CD14-positive monocyte (primary cell): ENCODE measurements around the gene GRID1. TPM values are rescaled to one million over a fixed set of nuclear protein-coding genes. Genes with fewer than 3 reads are reported as not detected.

Source experiments
- DNase-seq, 3 donors: peaks; one replicate each; pipeline ENCODE4 v3.0.0-alpha.2; 2011 to 2022
- H2AFZ ChIP-seq: 2 replicates; pipeline ENCODE4 v1.6.0; 2012; ENCODE audit warnings: mild to moderate bottlenecking, low read depth, low read length, inconsistent platforms; ENCODE audit not compliant: insufficient read depth, poor library complexity, severe bottlenecking
- H3K27ac ChIP-seq, 2 donors: 1 replicate in 1 of 2; 2 replicates in 1 of 2; pipeline ENCODE4 v1.5.1; 2012 to 2013; ENCODE audit warnings: low read length in 2 of 2, control low read depth in 1 of 2, inconsistent platforms in 1 of 2, low read depth in 1 of 2, mild to moderate bottlenecking in 1 of 2
- H3K27me3 ChIP-seq, 2 donors: one replicate each; pipeline versions ENCODE4 v1.6.0 to v1.6.1; 2011 to 2013; ENCODE audit warnings: low read length in 2 of 2; ENCODE audit not compliant: control insufficient read depth in 2 of 2, insufficient read depth in 2 of 2
- H3K36me3 ChIP-seq, 2 donors: replicated peaks in 1 of 2; 1 replicate in 1 of 2; 2 replicates in 1 of 2; pipeline versions ENCODE4 v1.5.1 to v1.6.1; 2012 to 2013; ENCODE audit warnings: low read length in 2 of 2, control low read depth in 1 of 2, inconsistent platforms in 1 of 2, mild to moderate bottlenecking in 1 of 2; ENCODE audit not compliant: insufficient read depth in 2 of 2, control insufficient read depth in 1 of 2
- H3K4me1 ChIP-seq, 2 donors: 1 replicate in 1 of 2; 2 replicates in 1 of 2; pipeline versions ENCODE4 v1.5.1 to v1.6.1; 2012 to 2013; ENCODE audit warnings: low read length in 2 of 2, control low read depth in 1 of 2, inconsistent platforms in 1 of 2, mild to moderate bottlenecking in 1 of 2, moderate library complexity in 1 of 2; ENCODE audit not compliant: insufficient read depth in 2 of 2, control insufficient read depth in 1 of 2
- H3K4me2 ChIP-seq: replicated peaks from 2 replicates; pipeline ENCODE3; 2012; ENCODE audit warnings: low read length, moderate library complexity, mild to moderate bottlenecking; ENCODE audit not compliant: poor library complexity, severe bottlenecking; ENCODE audit errors: extremely low read depth
- H3K4me3 ChIP-seq, 3 experiments: fragments of 200-600 bp in 1 of 3; sonication (generic) in 1 of 3; replicated peaks in 1 of 3; 1 replicate in 2 of 3; 2 replicates in 1 of 3; pipeline ENCODE4 v1.5.1; 2011 to 2013; ENCODE audit warnings: low read length in 3 of 3, mild to moderate bottlenecking in 3 of 3, control low read depth in 2 of 3, low read depth in 2 of 3, inconsistent platforms in 1 of 3, moderate library complexity in 1 of 3
- H3K79me2 ChIP-seq: 2 replicates; pipeline ENCODE4 v1.6.0; 2012; ENCODE audit warnings: mild to moderate bottlenecking, control low read depth, inconsistent platforms, low read length, moderate library complexity; ENCODE audit not compliant: insufficient read depth
- H3K9ac ChIP-seq: 2 replicates; pipeline ENCODE4 v1.6.0; 2017; ENCODE audit warnings: low read length, mild to moderate bottlenecking; ENCODE audit not compliant: insufficient read depth, poor library complexity, severe bottlenecking
- H3K9me3 ChIP-seq, 2 donors: replicated peaks in 1 of 2; 1 replicate in 1 of 2; 2 replicates in 1 of 2; pipeline versions ENCODE4 v1.5.1 to v1.6.1; 2012 to 2013; ENCODE audit warnings: low read length in 2 of 2, control low read depth in 1 of 2; ENCODE audit not compliant: control insufficient read depth in 1 of 2, insufficient read depth in 1 of 2
- H4K20me1 ChIP-seq: 2 replicates; pipeline ENCODE4 v1.6.0; 2012; ENCODE audit warnings: mild to moderate bottlenecking, low read length, control low read depth, moderate library complexity; ENCODE audit not compliant: insufficient read depth
- H3K27ac Mint-ChIP-seq, 7 donors: one replicate each; pipeline ENCODE4 v1.8.0; 2020; ENCODE audit warnings: mild to moderate bottlenecking in 7 of 7, mixed read lengths in 7 of 7, moderate library complexity in 6 of 7, inconsistent platforms in 2 of 7
- H3K27me3 Mint-ChIP-seq, 3 donors: one replicate each; pipeline ENCODE4 v1.8.0; 2021 to 2022; ENCODE audit warnings: low read depth in 3 of 3, mild to moderate bottlenecking in 3 of 3, mixed read lengths in 3 of 3, moderate library complexity in 3 of 3, inconsistent platforms in 1 of 3
- H3K36me3 Mint-ChIP-seq, 2 donors: one replicate each; pipeline ENCODE4 v1.8.0; 2020; ENCODE audit warnings: mixed read lengths in 2 of 2, inconsistent platforms in 1 of 2, mild to moderate bottlenecking in 1 of 2
- H3K4me1 Mint-ChIP-seq: one replicate; pipeline ENCODE4 v1.8.0; 2020; ENCODE audit warnings: mild to moderate bottlenecking, mixed read lengths
- H3K4me3 Mint-ChIP-seq, 2 donors: one replicate each; pipeline ENCODE4 v1.8.0; 2020; ENCODE audit warnings: mild to moderate bottlenecking in 2 of 2, mixed read lengths in 2 of 2, moderate library complexity in 1 of 2
- H3K9me3 Mint-ChIP-seq, 7 donors: one replicate each; pipeline ENCODE4 v1.8.0; 2020 to 2022; ENCODE audit warnings: mixed read lengths in 7 of 7, mild to moderate bottlenecking in 6 of 7, moderate library complexity in 6 of 7, inconsistent platforms in 2 of 7
- WGBS: methylation state at CpG from one replicate; pipeline ENCODE4 v1.1.5; 2013; ENCODE audit warnings: missing lambda C conversion rate; ENCODE audit not compliant: insufficient coverage; 5-methylcytosine and 5-hydroxymethylcytosine counted together
- intact Hi-C, 2 donors: fragments of 100-400 bp; cut with micrococcal nuclease; formaldehyde crosslinking; loops; one replicate each; pipeline versions ENCODE4 v1.15.0 to v1.15.1; 2023
- polyA plus RNA-seq, 3 donors: library from polyadenylated mRNA; depleted of rRNA in 1 of 3; unstranded in 2 of 3; stranded (reverse) in 1 of 3; fragments of 300-500 nt in 2 of 3; fragments of >200 nt in 1 of 3; fragmentation: Illumina TruSeq in 2 of 3; gene quantifications; 1 replicate in 2 of 3; 2 replicates in 1 of 3; pipeline ENCODE4 v1.2.3, GENCODE V29; 2012 to 2021
- TF ChIP-seq, protein P1 (sequence below): fragments of 200-600 bp; IDR thresholded peaks from one replicate; pipeline ENCODE4 v1.8.0; 2022; ENCODE audit warnings: antibody characterized with exemption, mild to moderate bottlenecking

Gene GRID1
- polyA plus RNA-seq, 3 donors: not detected

DNA sequence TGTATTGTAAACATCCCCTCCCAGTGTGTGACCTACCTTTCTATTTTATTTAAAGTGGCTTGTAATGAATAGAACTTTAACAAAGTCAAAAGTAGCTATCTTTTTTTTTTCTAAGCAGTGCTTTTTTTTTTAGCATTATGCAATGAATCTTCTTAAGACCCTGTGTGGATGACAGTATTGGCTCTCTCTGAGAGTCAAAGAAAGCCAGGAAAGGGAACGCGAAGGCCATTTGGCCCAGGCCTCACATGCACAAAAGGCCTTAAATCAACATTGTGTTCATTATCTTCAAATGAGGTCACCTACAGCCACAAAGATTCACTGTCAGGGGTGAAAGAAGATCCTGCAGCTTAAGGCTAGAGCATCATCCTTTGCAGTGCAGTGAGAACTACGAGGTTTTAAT lies 721.5 kb downstream of the GRID1 start:
- intact Hi-C loops: no loop called here
- H4K20me1 ChIP-seq: no peaks in the 10 kb centered on the region
- Mint-ChIP-seq H3K9me3 (peaks cover 3 to 15% (median 8%) of the 10 kb centered on the region in 7 donors), H3K4me3 (no peak overlapping the region), H3K27ac (no peak overlapping the region), H3K4me1 (no peaks in the 10 kb centered on the region), H3K36me3 (no peaks in the 10 kb centered on the region), H3K27me3 (peaks cover 0 to 2% (median 0%) of the 10 kb centered on the region in 3 donors)
- H2AFZ ChIP-seq: no peak overlapping the region
- H3K4me1 ChIP-seq: no peaks in the 10 kb centered on the region
- DNase-seq: no peak
- H3K4me3 ChIP-seq: no peak overlapping the region
- H3K4me2 ChIP-seq: no peak overlapping the region
- WGBS: no CpG with 5 or more reads among the region's 3 CpGs
- H3K27ac ChIP-seq: no peak overlapping the region
- no peaks in the 10 kb centered on the region for H3K79me2 ChIP-seq
- H3K27me3 ChIP-seq: no peaks in the 10 kb centered on the region
- peaks cover 4 to 21% of the 10 kb centered on the region in 2 donors for H3K9me3 ChIP-seq
- H3K36me3 ChIP-seq: no peaks in the 10 kb centered on the region
- H3K9ac ChIP-seq: no peak overlapping the region
- TF ChIP-seq, protein P1, sequence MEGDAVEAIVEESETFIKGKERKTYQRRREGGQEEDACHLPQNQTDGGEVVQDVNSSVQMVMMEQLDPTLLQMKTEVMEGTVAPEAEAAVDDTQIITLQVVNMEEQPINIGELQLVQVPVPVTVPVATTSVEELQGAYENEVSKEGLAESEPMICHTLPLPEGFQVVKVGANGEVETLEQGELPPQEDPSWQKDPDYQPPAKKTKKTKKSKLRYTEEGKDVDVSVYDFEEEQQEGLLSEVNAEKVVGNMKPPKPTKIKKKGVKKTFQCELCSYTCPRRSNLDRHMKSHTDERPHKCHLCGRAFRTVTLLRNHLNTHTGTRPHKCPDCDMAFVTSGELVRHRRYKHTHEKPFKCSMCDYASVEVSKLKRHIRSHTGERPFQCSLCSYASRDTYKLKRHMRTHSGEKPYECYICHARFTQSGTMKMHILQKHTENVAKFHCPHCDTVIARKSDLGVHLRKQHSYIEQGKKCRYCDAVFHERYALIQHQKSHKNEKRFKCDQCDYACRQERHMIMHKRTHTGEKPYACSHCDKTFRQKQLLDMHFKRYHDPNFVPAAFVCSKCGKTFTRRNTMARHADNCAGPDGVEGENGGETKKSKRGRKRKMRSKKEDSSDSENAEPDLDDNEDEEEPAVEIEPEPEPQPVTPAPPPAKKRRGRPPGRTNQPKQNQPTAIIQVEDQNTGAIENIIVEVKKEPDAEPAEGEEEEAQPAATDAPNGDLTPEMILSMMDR: no peak

DNA sequence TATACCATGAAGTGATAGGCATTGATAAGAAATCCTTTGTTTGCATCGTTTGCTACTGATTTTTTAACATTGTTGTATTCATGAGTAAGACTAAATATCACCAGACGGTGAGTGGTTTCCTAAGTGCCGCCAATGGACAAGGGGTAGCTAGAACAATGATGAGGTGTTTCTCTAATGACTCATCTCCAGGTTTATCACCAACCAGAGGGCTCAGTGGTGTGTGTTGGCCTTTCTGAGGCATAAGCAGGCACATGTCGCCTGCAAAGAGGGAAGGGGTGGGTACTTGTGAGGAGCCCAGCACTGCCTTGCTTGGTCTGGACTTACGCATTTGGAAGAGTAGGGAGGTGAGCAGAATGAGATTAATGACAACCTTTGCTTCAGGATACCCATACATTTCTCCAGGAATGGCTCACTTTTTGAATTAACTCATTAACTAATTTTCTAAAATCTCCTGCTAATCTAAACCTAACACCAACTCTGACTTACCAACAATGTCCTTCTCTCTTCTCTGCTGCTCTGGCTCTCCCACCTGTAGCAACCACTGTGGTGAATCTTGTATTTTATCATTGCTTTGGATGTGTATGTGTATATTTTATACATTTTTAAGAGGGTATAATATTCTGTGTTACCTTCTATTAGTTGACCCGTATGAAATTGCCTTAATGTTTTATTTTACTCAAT lies 722.6 kb downstream of the GRID1 start:
- no peak overlapping the region for H2AFZ ChIP-seq

More for the DNA sequence above, 722.6 kb downstream of the GRID1 start:
- Mint-ChIP-seq H3K27me3 (peaks cover 0 to 2% (median 0%) of the 10 kb centered on the region in 3 donors), H3K4me3 (no peak overlapping the region), H3K4me1 (no peaks in the 10 kb centered on the region), H3K27ac (peak overlapping the region in 1 of 7 donors; percentile 4), H3K36me3 (no peaks in the 10 kb centered on the region), H3K9me3 (peaks cover 3 to 15% (median 6%) of the 10 kb centered on the region in 7 donors)
- intact Hi-C loops: no loop called here
- no peaks in the 10 kb centered on the region for H3K36me3 ChIP-seq
- H3K4me3 ChIP-seq: no peak overlapping the region
- no CpG with 5 or more reads among the region's 6 CpGs for WGBS
- no peak for DNase-seq
- no peak overlapping the region for H3K27ac ChIP-seq
- no peak overlapping the region for H3K4me2 ChIP-seq
- H4K20me1 ChIP-seq: no peaks in the 10 kb centered on the region
- no peaks in the 10 kb centered on the region for H3K27me3 ChIP-seq
- TF ChIP-seq, protein P1: no peak
- H3K9ac ChIP-seq: no peak overlapping the region
- H3K79me2 ChIP-seq: no peaks in the 10 kb centered on the region
- peaks cover 4 to 21% of the 10 kb centered on the region in 2 donors for H3K9me3 ChIP-seq
- H3K4me1 ChIP-seq: no peaks in the 10 kb centered on the region
